ENCODE results near the gene MIPEP. TPM values are rescaled to one million over a fixed set of nuclear protein-coding genes. Genes with fewer than 3 reads are reported as not detected.

Gene MIPEP
- total and polyA plus RNA-seq, 9 of the 15 experiments (the other 6 are each of a cell fraction or from before 2014, with no cell fraction given) = 1.7 to 19.3 (median 13.1) TPM

- H3K36me3 ChIP-seq (ENCODE audit: control insufficient read depth, insufficient read depth, low read length) = peaks cover 7% of the 10 kb centered on the region; the same call in 1 of the 3 replicates
- no peaks in the 10 kb centered on the region for H3K27me3 ChIP-seq (ENCODE audit: control insufficient read depth in 2 of 2, insufficient read depth in 2 of 2, low read length in 2 of 2)
- H3K9me1 ChIP-seq (ENCODE audit: control insufficient read depth, insufficient read depth, low read length) = no peaks in the 10 kb centered on the region
- H3K27ac ChIP-seq (ENCODE audit: extremely low read depth, low read depth, low read length) = peak overlapping the region; percentile 79
- peak overlapping the region; percentile 88 for H2AFZ ChIP-seq (ENCODE audit: low read depth, low read length)
- no peak overlapping the region for H3K4me3 ChIP-seq
- BruUV-seq (replicated peaks) = no TSS peak
- peak; percentile 56 to 86 (median 66) for DNase-seq (ENCODE audit: extremely low read depth in 1 of 4, low spot score in 3 of 4)
- peak; percentile 94 for FAIRE-seq
- intact Hi-C loops (cut with micrococcal nuclease) (no loop called here), in situ Hi-C loops (cut with MboI) (no loop called here)
- peak overlapping the region in 1 of 2 experiments; percentile 38; a peak in 2 of 4 replicates for H3K9ac ChIP-seq (ENCODE audit: insufficient read depth in 1 of 2, low read depth in 2 of 2, low read length in 2 of 2)
- ChIA-PET CTCF (ENCODE audit: low intra/inter-chr PET ratio) (no interaction called here), POLR2A (interaction anchor here (0.6 kb wide), 3 partner anchors 21 to 77 kb away, joined by 3 to 4 read pairs (median 3); no protein-coding TSS in a partner anchor)
- WGBS (ENCODE audit: insufficient coverage, low coverage, missing lambda C conversion rate) = 7% methylated on average over 9 of the region's 9 CpGs
- peak overlapping the region; percentile 46 for H3K4me2 ChIP-seq (ENCODE audit: insufficient read depth, low read length)
- no peaks in the 10 kb centered on the region for H4K20me1 ChIP-seq (replicated peaks; ENCODE audit: control insufficient read depth, insufficient read depth, low read length)
- H3K9me3 ChIP-seq (replicated peaks; ENCODE audit: control insufficient read depth, insufficient read depth, low read depth, low read length) = no peaks in the 10 kb centered on the region
- H3K79me2 ChIP-seq (ENCODE audit: control insufficient read depth, insufficient read depth, low read length) = no peaks in the 10 kb centered on the region
- H3K4me1 ChIP-seq (replicated peaks in 1 of 2; ENCODE audit: control insufficient read depth in 2 of 2, insufficient read depth in 2 of 2, low read length in 2 of 2) = peaks cover 11 to 17% of the 10 kb centered on the region in 2 experiments; a peak in 3 of 5 replicates
- ATAC-seq = peak; percentile 99
- TF ChIP-seq FOS (IDR thresholded peaks at IDR 0.05; ENCODE audit: extremely low read depth, insufficient read length) (no peak), MLLT1 (IDR thresholded peaks at IDR 0.05) (no peak), ETS1 (conservative IDR thresholded peaks at IDR 0.05; ENCODE audit: control insufficient read depth, low read depth, low read length) (no peak), RCOR1 (IDR thresholded peaks at IDR 0.05; ENCODE audit: borderline replicate concordance in 1 of 2, low read depth in 2 of 2, low read length in 2 of 2) (peak in 1 of 2 experiments; percentile 54; a peak in 1 of 4 replicates), RFX5 (IDR thresholded peaks at IDR 0.05; ENCODE audit: low read depth, low read length) (no peak), EP400 (IDR thresholded peaks at IDR 0.05) (no peak), KDM2B (CRISPR knock-in tag; IDR thresholded peaks at IDR 0.05) (no peak), PCBP1 (IDR thresholded peaks at IDR 0.05; ENCODE audit: low read depth, low read length, poor library complexity, severe bottlenecking) (no peak), MBD1 (CRISPR knock-in tag; IDR thresholded peaks at IDR 0.05) (no peak), ZBTB1 (CRISPR knock-in tag; IDR thresholded peaks at IDR 0.05; ENCODE audit: borderline replicate concordance, low read depth) (no peak), HLTF (IDR thresholded peaks at IDR 0.05) (no peak), E2F6 (IDR thresholded peaks at IDR 0.05; ENCODE audit: borderline replicate concordance in 1 of 2, extremely low read depth in 1 of 2, insufficient read depth in 1 of 2, insufficient read length in 1 of 2, low read depth in 1 of 2, low read length in 1 of 2, poor library complexity in 1 of 2, severe bottlenecking in 1 of 2) (peak; percentile 53 to 87), ZNF354B (CRISPR knock-in tag; IDR thresholded peaks at IDR 0.05) (no peak), NRF1 (conservative IDR thresholded peaks at IDR 0.05 in 1 of 2, IDR thresholded peaks at IDR 0.05 in 1 of 2) (peak; percentile 62 to 67), ZNF699 (CRISPR knock-in tag; IDR thresholded peaks at IDR 0.05; ENCODE audit: insufficient replicate concordance) (no peak), GABPA (tag; conservative IDR thresholded peaks at IDR 0.05; ENCODE audit: low read depth) (no peak)
These were observed 22.7 kb downstream of the MIPEP start for GRCh38 chr13:23866420-23867026.

All from K562 (cell line).